Nucleus accumbens (tissue), 56 donors: ENCODE data around the gene PIEZO2.

Experiments
- DNase-seq, 56 donors: peaks; one replicate each; lab custom pipeline; 2025; lab: John Stamatoyannopoulos, UW

The PIEZO2 gene

GRCh38 chr18:10814336-10814735, 335.0 kb downstream of the PIEZO2 start:
- no peak for DNase-seq

DNA sequence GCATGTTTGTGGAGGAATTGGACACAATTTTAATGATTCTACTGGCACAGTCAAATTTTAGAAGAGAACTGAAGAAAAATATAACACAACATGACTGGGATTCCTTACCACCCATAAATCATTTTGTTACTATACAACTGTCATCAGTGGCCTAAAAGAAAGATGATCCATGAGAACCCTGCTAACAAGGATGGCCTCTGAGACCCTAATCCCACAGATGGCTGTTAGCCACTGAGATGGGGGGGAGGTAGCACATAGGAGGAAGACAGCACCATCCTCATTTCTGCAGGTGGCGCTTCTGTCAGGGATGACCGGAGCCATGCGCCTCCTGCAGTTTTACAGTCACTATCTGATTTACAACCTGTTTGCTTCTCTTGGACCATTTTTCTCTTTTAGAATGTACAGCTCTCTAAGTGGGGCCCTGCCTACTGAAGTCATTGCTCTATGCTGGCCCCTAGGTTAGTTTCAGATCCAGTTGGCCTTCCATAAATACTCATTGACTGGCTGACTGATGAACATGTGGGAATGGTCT, 343.7 kb downstream of the PIEZO2 start:
- DNase-seq = no peak

GRCh38 chr18:10804126-10804525, 345.2 kb downstream of the PIEZO2 start:
- DNase-seq = no peak

GRCh38 chr18:10798727-10799550, 350.4 kb downstream of the PIEZO2 start:
- no peak for DNase-seq

DNA sequence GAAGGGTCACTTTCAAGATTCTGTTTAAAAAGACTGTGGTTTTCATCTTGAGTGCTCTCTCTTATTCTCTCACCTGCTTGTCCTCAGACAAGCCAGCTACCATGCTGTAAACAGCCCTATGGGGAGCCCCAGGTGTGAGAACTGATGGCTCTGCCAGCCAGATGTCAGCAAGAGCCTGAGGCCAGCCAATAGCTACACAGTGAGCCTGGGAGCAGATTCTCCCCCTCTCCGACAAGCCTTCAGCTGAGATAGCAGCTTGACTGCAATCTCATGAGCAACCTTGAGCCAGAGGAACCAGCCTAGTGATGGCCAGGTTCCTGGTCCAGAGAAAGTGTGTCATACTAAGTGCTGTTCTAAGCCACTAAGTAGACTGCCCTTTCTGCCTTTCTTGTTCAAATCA, 351.5 kb downstream of the PIEZO2 start:
- DNase-seq = no peak

- no peak for DNase-seq
Measured at GRCh38 chr18:10794771-10795170, 354.6 kb downstream of the PIEZO2 start.

- DNase-seq = no peak
Measured at GRCh38 chr18:10793730-10794370, 355.5 kb downstream of the PIEZO2 start.

- no peak for DNase-seq
Measured at GRCh38 chr18:10792181-10792580, 357.2 kb downstream of the PIEZO2 start.

- DNase-seq = no peak
Measured at GRCh38 chr18:10791169-10791831, 358.1 kb downstream of the PIEZO2 start.

GRCh38 chr18:10789180-10789579, 360.2 kb downstream of the PIEZO2 start:
- DNase-seq = no peak

- DNase-seq = peak in 48 of 56 donors; percentile 2 to 87 (median 38)
Measured at GRCh38 chr18:10787293-10787901, 362.0 kb downstream of the PIEZO2 start.

- no peak for DNase-seq
Measured at GRCh38 chr18:10785798-10786197, 363.6 kb downstream of the PIEZO2 start.

GRCh38 chr18:10784596-10785202, 364.7 kb downstream of the PIEZO2 start:
- no peak for DNase-seq

- no peak for DNase-seq
Measured at GRCh38 chr18:10783941-10784340, 365.4 kb downstream of the PIEZO2 start.

DNA sequence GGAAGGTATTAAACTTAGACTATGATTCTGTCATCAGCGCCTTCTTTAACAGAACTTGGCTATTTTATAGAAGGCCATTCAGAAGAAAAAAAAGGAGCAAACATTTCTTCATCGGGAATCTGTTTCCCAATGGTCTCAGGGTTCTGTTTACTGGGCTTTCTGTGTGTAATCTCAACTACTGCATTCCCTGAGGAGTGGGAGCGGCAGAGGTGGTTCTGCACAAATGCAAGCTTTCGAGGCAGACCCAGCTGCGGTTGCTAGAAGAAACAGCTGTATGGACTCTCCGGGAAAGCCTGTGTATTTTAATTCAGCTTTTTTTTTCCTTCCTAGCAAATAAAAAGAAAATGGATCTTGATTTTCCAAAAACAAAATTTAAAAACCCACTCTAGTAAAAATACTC, 372.9 kb downstream of the PIEZO2 start:
- no peak for DNase-seq

GRCh38 chr18:10775026-10775425, 374.3 kb downstream of the PIEZO2 start:
- no peak for DNase-seq

DNA sequence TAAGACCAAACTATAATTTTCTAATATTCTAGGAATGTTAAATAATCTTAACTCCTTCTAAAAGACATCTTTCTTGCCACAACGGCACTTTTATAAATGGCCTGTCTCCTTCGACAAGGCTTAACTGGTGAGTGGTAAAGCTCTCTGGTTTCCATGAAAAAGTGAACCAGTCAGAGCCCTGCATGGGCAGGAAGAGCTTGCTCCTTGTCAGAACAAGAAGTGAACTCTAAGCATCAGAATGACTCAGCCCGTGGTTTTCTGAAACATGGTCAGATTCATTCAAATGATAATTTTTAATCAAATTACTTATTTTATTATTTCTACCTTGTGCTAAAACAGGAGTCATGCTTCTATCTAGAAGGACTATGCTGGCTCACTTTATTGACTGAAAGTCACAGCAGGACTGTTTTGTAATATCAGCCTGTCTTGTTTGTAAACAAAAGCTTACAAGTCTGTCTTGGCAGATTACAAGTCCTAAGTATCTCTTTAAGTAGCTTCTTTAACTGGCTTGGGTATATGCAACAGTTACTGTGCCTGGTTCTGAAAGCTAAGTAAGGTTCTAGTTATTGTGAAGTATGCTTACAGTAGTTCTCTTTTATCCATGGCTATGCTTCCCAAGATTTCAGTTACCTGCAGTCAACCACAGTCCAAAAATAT, 378.2 kb downstream of the PIEZO2 start:
- DNase-seq = no peak

GRCh38 chr18:10770264-10770663, 379.1 kb downstream of the PIEZO2 start:
- no peak for DNase-seq

DNA sequence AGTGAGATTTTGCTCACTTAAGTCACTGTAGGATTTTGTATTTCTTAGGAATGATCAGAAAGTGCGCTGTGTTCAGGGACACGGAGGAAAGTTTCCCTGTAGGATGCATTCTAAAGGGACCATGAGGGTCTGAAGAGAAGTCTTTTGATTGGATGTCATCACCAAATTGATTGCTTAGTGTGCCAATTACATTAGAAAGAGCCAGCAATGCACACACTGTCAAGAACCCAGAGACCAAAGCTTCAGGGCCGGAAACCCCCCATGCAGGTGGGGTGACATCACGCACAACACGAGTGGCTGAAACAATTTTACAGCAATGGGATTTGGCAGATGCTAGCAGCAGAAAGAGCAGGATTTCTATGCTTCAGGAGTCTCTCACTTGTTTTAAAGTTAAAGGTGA, 381.1 kb downstream of the PIEZO2 start:
- DNase-seq = no peak

- no peak for DNase-seq
Measured at GRCh38 chr18:10767658-10768057, 381.7 kb downstream of the PIEZO2 start.
